GM12874 (cell line): Measurements from ENCODE around the gene ARMC9.

Experiments used
- CTCF ChIP-seq: IDR thresholded peaks from 2 replicates; pipeline ENCODE4 v1.5.1; 2011; ENCODE audit warnings: low read depth, mild to moderate bottlenecking, control low read depth, low read length, moderate library complexity; ENCODE audit not compliant: insufficient read depth

ARMC9 gene

GRCh38 chr2:231276987-231277386, 78.6 kb downstream of the ARMC9 start:
- no peak for TF ChIP-seq CTCF

GRCh38 chr2:231277962-231278361, 79.5 kb downstream of the ARMC9 start:
- no peak for TF ChIP-seq CTCF

GRCh38 chr2:231278868-231279267, 80.4 kb downstream of the ARMC9 start:
- TF ChIP-seq CTCF = no peak

DNA sequence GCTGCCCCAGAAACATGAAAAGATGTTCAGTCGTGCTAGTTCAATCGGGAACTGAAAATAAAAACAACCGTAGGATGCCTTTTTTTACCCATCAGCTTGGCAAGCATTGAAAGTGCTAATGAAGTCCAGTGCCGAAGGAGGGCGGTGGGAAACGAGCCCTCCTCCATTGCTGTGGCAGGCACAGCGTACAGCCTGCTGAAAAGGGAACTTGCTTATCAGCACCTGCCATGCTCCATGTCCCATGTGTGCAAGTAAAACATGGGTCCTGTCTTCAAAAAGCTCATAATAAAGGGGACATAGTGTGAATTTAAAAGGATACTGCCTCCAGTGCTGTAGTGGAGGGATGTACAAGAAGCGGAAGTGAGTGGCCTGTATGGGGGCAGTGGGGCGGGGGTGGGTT, 82.4 kb downstream of the ARMC9 start:
- TF ChIP-seq CTCF = no peak

- no peak for TF ChIP-seq CTCF
Observed at GRCh38 chr2:231284296-231284695, 85.9 kb downstream of the ARMC9 start.

GRCh38 chr2:231286964-231287363, 88.5 kb downstream of the ARMC9 start:
- no peak for TF ChIP-seq CTCF

DNA sequence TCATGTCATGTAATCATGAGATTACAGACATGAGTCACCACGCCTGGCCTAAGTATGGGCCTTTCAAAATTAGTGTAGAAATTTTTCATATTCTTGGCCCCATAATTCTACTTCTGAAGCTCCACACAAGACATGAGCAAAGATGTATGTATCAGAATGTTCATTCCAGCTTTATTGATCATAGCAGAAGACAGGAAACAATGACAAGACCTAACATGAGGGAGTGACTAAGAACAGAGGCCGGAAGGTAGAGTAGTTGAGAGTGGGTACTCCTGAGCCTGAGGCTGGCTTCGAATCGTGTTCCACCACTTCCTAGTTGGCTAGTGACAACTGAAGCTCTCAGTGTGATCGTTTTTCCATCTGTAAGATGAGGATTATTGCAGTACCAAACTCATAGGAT, 89.3 kb downstream of the ARMC9 start:
- no peak for TF ChIP-seq CTCF

DNA sequence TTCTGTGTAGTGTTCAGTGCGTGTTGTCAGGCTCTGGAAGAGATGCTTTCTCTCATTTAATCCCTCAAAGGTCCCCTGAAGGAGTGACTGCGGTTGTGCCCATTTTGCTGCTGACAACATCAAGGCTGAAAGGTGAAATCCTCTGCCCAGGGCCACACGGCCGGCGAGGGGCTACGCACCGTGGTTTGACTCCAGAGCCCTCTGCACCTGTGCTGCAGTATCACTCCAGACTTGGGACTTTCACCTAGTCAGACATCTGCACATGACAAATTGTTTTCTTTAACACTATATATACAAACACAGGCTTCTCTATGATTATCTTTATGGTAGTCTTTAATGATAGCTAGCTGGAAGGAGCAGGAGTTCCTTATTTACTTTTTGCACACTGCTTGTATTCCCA, 90.2 kb downstream of the ARMC9 start:
- TF ChIP-seq CTCF = no peak
